ENCODE results near the gene CAB39. TPM values are rescaled to one million over a fixed set of nuclear protein-coding genes. Genes with fewer than 3 reads are reported as not detected.
A peak's percentile ranks its signal among the peaks of the same experiment; 100 is the strongest.

Gene CAB39
- total and polyA plus RNA-seq, 2 experiments from 2014 or later = 31.9 to 36.2 TPM

- Histone ChIP-seq H3K27me3 (peaks cover 14% of the 10 kb centered on the region), H3K36me3 (no peaks in the 10 kb centered on the region), H3K9me3 (ENCODE audit: low read depth) (no peaks in the 10 kb centered on the region), H3K4me1 (ENCODE audit: low read depth) (no peaks in the 10 kb centered on the region), H3K4me3 (no peak overlapping the region), H3K27ac (no peak overlapping the region)
- TF ChIP-seq CTCF (IDR thresholded peaks at IDR 0.05; ENCODE audit: low read depth, low read length) = no peak
- no peak for DNase-seq (ENCODE audit: low read depth in 1 of 2, low spot score in 1 of 2)
Observed at GRCh38 chr2:230840301-230840700, 127.7 kb downstream of the CAB39 start.

- no peak for DNase-seq (ENCODE audit: low read depth in 1 of 2, low spot score in 1 of 2)
- no peaks in the 10 kb centered on the region for H3K36me3 ChIP-seq
- H3K27me3 ChIP-seq = peaks cover 14% of the 10 kb centered on the region
- H3K4me3 ChIP-seq = no peak overlapping the region
- H3K27ac ChIP-seq = no peak overlapping the region
- no peaks in the 10 kb centered on the region for H3K9me3 ChIP-seq (ENCODE audit: low read depth)
- TF ChIP-seq CTCF (IDR thresholded peaks at IDR 0.05; ENCODE audit: low read depth, low read length) = no peak
- H3K4me1 ChIP-seq (ENCODE audit: low read depth) = no peaks in the 10 kb centered on the region
Observed at GRCh38 chr2:230842473-230842872, 129.8 kb downstream of the CAB39 start.

GRCh38 chr2:230843132-230843531 is 130.5 kb downstream of the CAB39 start:
- H3K27ac ChIP-seq = no peak overlapping the region
- no peak for TF ChIP-seq CTCF (IDR thresholded peaks at IDR 0.05; ENCODE audit: low read depth, low read length)
- no peak for DNase-seq (ENCODE audit: low read depth in 1 of 2, low spot score in 1 of 2)
- H3K36me3 ChIP-seq = no peaks in the 10 kb centered on the region
- H3K9me3 ChIP-seq (ENCODE audit: low read depth) = no peaks in the 10 kb centered on the region
- H3K27me3 ChIP-seq = peaks cover 14% of the 10 kb centered on the region
- no peak overlapping the region for H3K4me3 ChIP-seq
- no peaks in the 10 kb centered on the region for H3K4me1 ChIP-seq (ENCODE audit: low read depth)

GRCh38 chr2:230846360-230846759 is 133.7 kb downstream of the CAB39 start:
- Histone ChIP-seq H3K27ac (no peak overlapping the region), H3K4me3 (no peak overlapping the region), H3K27me3 (peaks cover 14% of the 10 kb centered on the region), H3K9me3 (ENCODE audit: low read depth) (no peaks in the 10 kb centered on the region), H3K36me3 (no peaks in the 10 kb centered on the region), H3K4me1 (ENCODE audit: low read depth) (no peaks in the 10 kb centered on the region)
- TF ChIP-seq CTCF (IDR thresholded peaks at IDR 0.05; ENCODE audit: low read depth, low read length) = no peak
- DNase-seq (ENCODE audit: low read depth in 1 of 2, low spot score in 1 of 2) = no peak

- no peaks in the 10 kb centered on the region for H3K36me3 ChIP-seq
- TF ChIP-seq CTCF (IDR thresholded peaks at IDR 0.05; ENCODE audit: low read depth, low read length) = peak; percentile 89
- H3K27ac ChIP-seq = no peak overlapping the region
- no peaks in the 10 kb centered on the region for H3K9me3 ChIP-seq (ENCODE audit: low read depth)
- peaks cover 5% of the 10 kb centered on the region for H3K27me3 ChIP-seq
- H3K4me1 ChIP-seq (ENCODE audit: low read depth) = no peaks in the 10 kb centered on the region
- no peak overlapping the region for H3K4me3 ChIP-seq
- peak; percentile 89 to 91 for DNase-seq (ENCODE audit: low read depth in 1 of 2, low spot score in 1 of 2)
Observed at GRCh38 chr2:230847883-230848388, 135.3 kb downstream of the CAB39 start.

Data from cardiac muscle cell (in vitro differentiated cells and primary cell).